HG03571 (cell line): ENCODE results near the gene PRDM1.

Source experiments
- ATAC-seq: cut with Tn5 transposase; IDR thresholded peaks from one replicate; pipeline ENCODE4 v1.9.1; 2021; ENCODE audit not compliant: unreplicated experiment

PRDM1 gene

DNA sequence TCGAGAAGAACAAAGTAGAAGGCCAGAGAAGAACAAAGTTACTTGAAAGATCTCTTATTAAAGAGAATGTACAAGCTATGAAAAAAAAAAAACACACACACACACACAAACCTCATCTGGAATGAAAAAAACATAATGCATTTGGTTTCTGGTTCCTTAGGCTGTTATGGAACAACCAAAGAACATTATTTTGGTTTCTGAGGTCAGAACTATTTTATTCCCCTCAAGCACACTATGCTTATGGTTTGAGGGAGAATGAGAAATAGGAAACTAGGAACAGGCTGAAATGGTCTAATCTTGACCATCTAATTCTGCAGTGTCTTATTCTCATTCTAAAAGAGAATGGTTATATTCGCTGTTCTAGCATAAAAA is 8.8 kb downstream of the PRDM1 start:
- ATAC-seq, result no peak

DNA sequence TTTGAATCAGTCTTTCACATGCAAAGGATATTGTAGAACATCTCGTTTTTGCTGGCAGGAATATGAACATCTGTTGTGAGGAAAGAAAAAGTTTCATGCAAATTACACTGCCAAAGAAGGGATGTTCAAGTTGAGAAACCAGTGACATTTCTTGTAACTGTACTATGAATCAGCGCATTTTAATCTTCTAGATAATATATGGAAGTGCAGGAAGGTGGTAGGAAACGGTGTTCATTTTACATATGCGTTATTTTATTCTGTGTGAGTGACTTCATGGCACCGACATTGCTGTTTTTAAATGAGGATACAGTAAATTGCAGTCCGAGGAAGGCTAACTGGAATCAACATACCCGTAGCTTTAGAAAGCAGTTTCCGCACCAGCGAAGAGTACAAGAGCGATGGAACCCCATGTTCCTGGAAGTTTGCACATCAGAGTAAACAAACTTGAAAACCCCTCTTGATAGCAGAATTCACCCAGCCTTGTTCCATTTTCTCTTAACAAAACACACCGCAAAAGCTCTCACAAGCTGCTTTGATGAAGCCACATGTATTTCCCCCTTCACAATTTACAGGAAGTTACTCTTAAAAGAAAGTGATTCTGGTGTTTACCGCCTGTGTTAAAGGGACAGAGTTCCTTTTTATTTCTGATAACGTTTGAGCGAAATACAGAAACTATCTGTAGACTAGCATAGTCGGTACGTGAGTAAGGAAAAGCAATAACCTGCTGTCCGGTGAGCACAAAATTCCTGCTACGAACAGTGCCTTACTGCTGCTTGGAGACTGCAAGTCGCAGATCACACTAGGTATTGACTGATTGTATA is 11.5 kb downstream of the PRDM1 start:
- ATAC-seq, result peak; percentile 52

DNA sequence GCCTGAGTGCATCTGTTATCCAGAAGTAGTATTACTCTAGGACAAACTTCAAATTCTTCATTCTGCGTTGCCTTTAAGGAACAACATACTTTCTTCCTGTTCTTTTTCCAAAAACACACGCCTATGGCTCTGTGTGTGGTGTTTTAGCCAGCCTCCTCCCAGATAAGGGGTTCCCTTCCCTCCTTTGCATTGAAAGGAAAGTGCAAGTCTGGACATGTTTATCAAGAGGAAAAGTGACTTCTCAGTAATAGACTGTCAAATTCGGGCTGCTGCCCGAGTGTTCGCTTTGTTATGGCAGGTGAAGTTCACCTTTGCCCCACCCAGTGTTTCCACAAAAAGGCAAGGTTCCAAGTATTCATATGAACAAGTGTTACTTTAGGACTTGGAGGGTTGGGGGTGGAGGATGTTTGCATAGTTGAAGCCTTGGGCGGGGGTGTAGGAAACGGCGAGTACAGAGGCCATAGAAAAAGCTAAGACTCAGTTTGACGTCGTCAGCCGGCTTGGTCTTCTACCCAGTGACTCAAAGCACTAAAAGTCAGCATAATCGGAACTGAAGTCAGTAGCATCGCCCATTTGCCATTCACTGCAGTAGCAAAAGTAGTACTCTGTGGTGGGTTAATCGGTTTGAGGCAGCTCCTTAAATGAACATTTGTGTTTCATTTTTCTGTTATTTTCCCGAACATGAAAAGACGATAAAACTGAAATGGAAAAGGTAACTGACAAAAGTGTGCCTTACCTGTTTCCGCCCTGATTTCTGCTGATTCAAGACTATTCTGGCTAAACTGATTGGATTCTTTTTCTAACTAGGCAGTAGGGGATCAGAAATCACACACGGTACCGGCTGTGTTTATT is 12.5 kb downstream of the PRDM1 start:
- ATAC-seq, result no peak

DNA sequence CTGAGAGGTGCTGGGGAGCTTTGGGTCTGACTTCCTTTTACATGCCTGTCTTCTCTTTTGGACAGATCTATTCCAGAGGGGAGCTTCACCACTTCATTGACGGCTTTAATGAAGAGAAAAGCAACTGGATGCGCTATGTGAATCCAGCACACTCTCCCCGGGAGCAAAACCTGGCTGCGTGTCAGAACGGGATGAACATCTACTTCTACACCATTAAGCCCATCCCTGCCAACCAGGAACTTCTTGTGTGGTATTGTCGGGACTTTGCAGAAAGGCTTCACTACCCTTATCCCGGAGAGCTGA is 13.1 kb downstream of the PRDM1 start:
- ATAC-seq, result no peak

GRCh38 chr6:106100755-106101154 is 14.6 kb downstream of the PRDM1 start:
- no peak for ATAC-seq

DNA sequence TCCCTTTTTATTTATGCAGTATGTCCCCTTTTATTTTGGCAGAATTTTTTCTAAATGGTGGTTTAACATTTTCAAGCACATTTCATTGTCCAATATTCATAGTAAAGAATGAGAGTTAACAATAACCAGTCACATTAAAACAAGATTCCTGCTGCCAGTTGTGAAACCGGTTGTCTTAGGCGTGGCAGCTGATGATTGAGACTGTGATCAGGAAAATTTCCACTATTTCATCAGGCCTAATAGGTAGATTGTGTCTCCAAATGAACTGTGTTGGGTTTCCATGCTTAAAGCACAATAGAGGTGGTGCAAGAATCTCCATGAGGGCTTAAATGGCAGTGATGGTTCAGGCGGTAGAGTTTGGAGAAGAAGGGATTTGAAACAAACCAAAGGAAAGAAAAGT is 15.3 kb downstream of the PRDM1 start:
- ATAC-seq, result no peak

- ATAC-seq, result peak; percentile 52
Observed at GRCh38 chr6:106102034-106102433, 15.9 kb downstream of the PRDM1 start.

GRCh38 chr6:106102967-106103727 is 17.0 kb downstream of the PRDM1 start:
- no peak for ATAC-seq

DNA sequence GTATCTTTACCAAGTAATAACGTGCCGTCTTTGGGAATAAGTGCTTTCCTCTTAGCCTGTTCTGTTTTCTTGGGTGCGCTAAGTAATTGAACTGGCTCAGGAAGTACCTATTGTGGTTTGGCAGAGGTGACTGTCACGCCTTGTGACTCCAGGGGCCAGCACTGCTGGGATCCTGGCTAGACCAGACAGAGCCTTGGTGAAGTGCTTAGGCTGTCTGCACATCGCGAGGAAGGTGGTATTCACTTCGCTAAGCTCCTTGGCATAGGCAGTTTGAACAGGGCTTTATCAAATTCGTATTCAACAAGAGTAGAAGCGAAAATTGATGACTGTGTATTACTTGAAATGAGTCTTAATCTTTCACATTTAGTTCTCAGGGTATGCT is 17.6 kb downstream of the PRDM1 start:
- peak; percentile 53 for ATAC-seq

DNA sequence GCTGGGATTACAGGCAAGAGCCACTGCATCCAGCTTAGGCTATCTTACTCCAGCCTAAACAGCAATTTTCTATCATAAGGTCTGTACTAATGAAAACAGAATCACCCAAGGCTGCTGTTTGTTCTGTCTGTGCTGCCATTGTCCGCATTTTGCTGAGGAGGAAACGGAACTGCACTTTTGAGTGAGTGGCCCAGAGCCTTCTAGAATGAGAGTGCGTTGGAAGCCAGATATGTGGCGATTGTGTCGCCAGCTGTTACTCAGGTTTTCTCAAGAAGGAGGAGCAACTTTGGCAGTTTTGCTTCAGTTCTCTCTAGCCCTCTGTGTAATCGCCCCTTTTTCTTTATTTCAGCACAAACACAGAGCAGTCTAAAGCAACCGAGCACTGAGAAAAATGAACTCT is 18.3 kb downstream of the PRDM1 start:
- no peak for ATAC-seq

DNA sequence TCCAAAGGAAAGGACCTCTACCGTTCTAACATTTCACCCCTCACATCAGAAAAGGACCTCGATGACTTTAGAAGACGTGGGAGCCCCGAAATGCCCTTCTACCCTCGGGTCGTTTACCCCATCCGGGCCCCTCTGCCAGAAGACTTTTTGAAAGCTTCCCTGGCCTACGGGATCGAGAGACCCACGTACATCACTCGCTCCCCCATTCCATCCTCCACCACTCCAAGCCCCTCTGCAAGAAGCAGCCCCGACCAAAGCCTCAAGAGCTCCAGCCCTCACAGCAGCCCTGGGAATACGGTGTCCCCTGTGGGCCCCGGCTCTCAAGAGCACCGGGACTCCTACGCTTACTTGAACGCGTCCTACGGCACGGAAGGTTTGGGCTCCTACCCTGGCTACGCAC is 18.8 kb downstream of the PRDM1 start:
- ATAC-seq, result no peak

- no peak for ATAC-seq
Observed at GRCh38 chr6:106105493-106105892, 19.4 kb downstream of the PRDM1 start.

DNA sequence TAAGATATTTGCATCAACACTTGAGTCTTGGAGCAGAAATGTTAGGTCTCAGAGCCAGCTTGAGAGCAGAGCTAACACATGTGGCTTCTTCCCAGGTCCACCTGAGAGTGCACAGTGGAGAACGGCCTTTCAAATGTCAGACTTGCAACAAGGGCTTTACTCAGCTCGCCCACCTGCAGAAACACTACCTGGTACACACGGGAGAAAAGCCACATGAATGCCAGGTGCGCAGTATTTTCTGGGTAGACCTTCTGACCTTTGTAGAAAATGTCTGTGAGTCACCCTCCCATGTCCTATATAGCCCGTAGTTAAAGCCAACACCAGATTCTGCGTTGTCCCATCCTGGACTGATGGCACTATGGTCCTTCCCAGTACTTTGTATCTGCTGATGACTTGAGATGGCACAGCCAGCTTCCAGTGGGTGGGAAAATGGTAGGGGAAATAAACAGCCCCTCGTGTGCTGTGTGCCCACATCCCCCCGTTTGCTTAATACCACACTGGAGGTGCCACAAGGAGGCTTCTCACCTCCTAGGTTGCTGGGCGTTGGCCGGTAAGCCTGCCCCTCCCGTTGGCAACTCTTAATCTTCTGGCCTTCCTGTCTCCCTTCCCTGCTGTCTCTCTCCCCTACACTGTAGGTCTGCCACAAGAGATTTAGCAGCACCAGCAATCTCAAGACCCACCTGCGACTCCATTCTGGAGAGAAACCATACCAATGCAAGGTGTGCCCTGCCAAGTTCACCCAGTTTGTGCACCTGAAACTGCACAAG is 20.3 kb downstream of the PRDM1 start:
- no peak for ATAC-seq

- ATAC-seq, result no peak
Observed at GRCh38 chr6:106107043-106107613, 21.0 kb downstream of the PRDM1 start.

DNA sequence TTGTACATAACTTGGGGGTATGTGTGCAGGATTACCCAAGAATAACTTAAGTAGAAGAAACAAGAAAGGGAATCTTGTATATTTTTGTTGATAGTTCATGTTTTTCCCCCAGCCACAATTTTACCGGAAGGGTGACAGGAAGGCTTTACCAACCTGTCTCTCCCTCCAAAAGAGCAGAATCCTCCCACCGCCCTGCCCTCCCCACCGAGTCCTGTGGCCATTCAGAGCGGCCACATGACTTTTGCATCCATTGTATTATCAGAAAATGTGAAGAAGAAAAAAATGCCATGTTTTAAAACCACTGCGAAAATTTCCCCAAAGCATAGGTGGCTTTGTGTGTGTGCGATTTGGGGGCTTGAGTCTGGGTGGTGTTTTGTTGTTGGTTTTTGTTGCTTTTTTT is 22.0 kb downstream of the PRDM1 start:
- no peak for ATAC-seq

GRCh38 chr6:106109029-106109428 is 22.9 kb downstream of the PRDM1 start:
- no peak for ATAC-seq

DNA sequence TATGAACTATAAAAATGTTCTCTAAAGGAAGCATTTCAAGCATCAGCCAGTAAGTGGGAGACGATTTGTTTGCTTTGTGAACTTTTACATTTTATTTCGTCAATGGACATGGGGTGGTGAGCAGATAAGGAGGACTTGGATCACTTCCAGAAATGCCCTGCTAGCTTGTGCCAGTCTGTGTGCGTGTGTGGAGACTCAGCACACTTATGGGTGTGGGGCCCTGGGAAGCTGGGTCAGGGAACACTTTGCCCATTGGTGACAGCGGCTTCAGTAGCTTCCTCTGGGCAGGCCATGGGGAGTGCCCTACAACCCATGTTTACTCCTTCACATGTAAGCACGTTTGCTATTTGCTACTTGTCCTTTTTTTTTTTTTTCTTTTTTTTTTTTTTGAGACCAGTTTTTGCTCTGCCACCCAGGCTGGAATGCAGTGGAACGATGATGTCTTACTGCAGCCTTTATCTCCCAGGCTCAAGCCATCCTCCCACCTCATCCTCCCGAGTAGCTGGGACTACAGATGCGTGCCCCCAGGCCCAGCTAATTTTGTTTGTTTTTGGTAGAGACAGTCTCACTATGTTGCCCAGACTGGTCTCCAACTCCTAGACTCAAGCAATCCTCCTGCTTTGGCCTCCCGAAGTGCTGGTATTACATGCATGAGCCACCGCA is 24.2 kb downstream of the PRDM1 start:
- ATAC-seq, result no peak

DNA sequence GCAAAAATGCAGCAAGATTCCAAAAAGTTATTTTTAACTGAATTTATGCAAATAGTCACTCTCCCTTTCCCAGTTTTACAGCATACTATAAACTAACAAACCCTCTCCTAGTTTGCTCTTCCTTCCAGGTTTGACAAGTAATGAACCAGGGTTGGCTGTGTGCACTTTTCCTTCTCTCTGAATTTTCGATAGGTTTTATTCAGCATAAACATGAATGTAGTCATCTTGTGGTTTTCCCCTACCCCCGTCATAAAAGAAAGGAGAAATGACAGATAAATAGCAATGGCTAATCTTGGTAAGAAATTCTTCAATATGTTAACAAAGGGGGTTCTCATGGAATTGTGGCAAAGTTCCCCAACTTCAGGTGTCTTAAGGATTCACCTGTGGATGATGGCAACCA is 26.3 kb downstream of the PRDM1 start:
- no peak for ATAC-seq

DNA sequence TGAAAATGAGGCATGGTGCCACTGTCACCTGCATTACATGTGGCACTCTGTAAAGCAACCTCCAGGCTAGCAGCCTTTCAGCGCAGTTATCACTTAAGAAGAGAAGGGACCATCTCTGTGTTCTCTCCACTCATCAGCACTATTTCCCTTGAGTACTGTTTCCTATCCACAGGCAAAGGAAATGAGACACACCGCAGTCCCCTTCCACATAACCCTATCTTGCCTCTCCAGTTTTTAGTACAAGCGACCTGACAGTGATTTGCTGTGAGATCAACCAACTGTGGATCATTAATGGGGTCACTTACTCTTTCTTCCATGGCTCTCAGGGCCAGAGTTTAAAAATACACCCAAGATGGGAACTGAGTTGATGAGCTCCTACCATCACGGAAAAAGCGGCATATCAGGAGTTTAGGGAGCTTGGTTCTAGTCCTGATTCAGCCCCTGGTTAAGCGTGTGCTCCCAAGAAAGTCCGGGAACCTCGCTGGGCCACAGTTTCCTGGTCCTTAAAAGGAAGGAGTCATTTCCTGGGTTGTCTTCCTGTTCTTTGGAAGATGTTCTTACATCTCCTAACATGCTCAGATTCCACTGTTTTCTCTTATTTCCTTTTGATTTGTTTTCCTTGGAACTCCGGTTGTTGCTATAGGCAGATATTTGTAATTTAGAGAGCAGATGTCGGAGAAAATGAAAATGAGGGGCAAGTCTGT is 27.3 kb downstream of the PRDM1 start:
- ATAC-seq, result no peak

- ATAC-seq, result peak; percentile 75
Observed at GRCh38 chr6:106114492-106114891, 28.4 kb downstream of the PRDM1 start.
